GM23338 (cell line): Measurements from ENCODE around the gene AGBL4. TPM values are rescaled to one million over a fixed set of nuclear protein-coding genes. Genes with fewer than 3 reads are reported as not detected.

Source experiments
- ATAC-seq: fragments of 200-7000 bp; cut with Tn5 transposase; 3 replicates; pipeline ENCODE4 v1.9.1; 2020
- DNase-seq: peaks from one replicate; pipeline ENCODE4 v3.0.0-alpha.2; 2015; ENCODE audit warnings: low spot score
- H2AFZ ChIP-seq: fragments of 200-600 bp; sonication (generic); 2 replicates; pipeline ENCODE4 v1.8.0; 2016; ENCODE audit warnings: antibody characterized with exemption, mild to moderate bottlenecking, moderate library complexity
- H3F3A ChIP-seq: fragments of 200-600 bp; sonication (generic); replicated peaks from 2 replicates; pipeline ENCODE4 v1.8.0; 2017; ENCODE audit warnings: antibody characterized with exemption, mixed run types, low read depth
- H3K27ac ChIP-seq: fragments of 200-600 bp; sonication (generic); 2 replicates; pipeline ENCODE4 v1.6.1; 2016; ENCODE audit warnings: low read depth
- H3K27me3 ChIP-seq: fragments of 200-600 bp; sonication (generic); 2 replicates; pipeline ENCODE4 v1.8.0; 2016; ENCODE audit warnings: mild to moderate bottlenecking, mixed run types, moderate library complexity; ENCODE audit not compliant: insufficient read depth
- H3K36me3 ChIP-seq: fragments of 200-600 bp; sonication (generic); 2 replicates; pipeline ENCODE4 v1.8.0; 2016; ENCODE audit warnings: mild to moderate bottlenecking; ENCODE audit not compliant: insufficient read depth
- H3K4me1 ChIP-seq: fragments of 200-600 bp; sonication (generic); 2 replicates; pipeline ENCODE4 v1.8.0; 2016; ENCODE audit warnings: mild to moderate bottlenecking, moderate library complexity; ENCODE audit not compliant: insufficient read depth
- H3K4me2 ChIP-seq: fragments of 200-600 bp; sonication (generic); 2 replicates; pipeline ENCODE4 v1.7.1; 2017; ENCODE audit warnings: mixed run types
- H3K4me3 ChIP-seq: fragments of 200-600 bp; sonication (generic); 2 replicates; pipeline ENCODE4 v1.6.1; 2016; ENCODE audit warnings: mixed run types
- H3K79me2 ChIP-seq: fragments of 200-600 bp; sonication (generic); replicated peaks from 2 replicates; pipeline ENCODE4 v1.8.0; 2017; ENCODE audit warnings: mild to moderate bottlenecking; ENCODE audit not compliant: insufficient read depth
- H3K9me2 ChIP-seq: fragments of 200-600 bp; sonication (generic); 2 replicates; pipeline ENCODE4 v1.8.0; 2017; ENCODE audit not compliant: insufficient read depth
- H4K20me1 ChIP-seq: fragments of 200-600 bp; sonication (generic); replicated peaks from 2 replicates; pipeline ENCODE4 v1.8.0; 2017; ENCODE audit warnings: mild to moderate bottlenecking; ENCODE audit not compliant: insufficient read depth
- H3K27ac Mint-ChIP-seq: 2 replicates; pipeline ENCODE4 v1.8.0; 2020; ENCODE audit warnings: inconsistent platforms, mild to moderate bottlenecking, moderate library complexity, mixed read lengths
- H3K27me3 Mint-ChIP-seq: 3 replicates; pipeline ENCODE4 v1.8.0; 2022; ENCODE audit warnings: low read depth, mild to moderate bottlenecking, moderate library complexity, mixed read lengths, inconsistent platforms; ENCODE audit not compliant: insufficient read depth, poor library complexity
- H3K36me3 Mint-ChIP-seq: 3 replicates; pipeline ENCODE4 v1.8.0; 2021; ENCODE audit warnings: low read depth, mild to moderate bottlenecking, inconsistent platforms, moderate library complexity, mixed read lengths
- H3K4me1 Mint-ChIP-seq: 3 replicates; pipeline ENCODE4 v1.8.0; 2020; ENCODE audit warnings: mild to moderate bottlenecking, inconsistent platforms, mixed read lengths
- H3K4me3 Mint-ChIP-seq: 3 replicates; pipeline ENCODE4 v1.8.0; 2021; ENCODE audit warnings: moderate library complexity, mild to moderate bottlenecking, inconsistent platforms, mixed read lengths
- H3K9me3 Mint-ChIP-seq: 3 replicates; pipeline ENCODE4 v1.8.0; 2020; ENCODE audit warnings: moderate library complexity, mild to moderate bottlenecking, inconsistent platforms, mixed read lengths
- CREB1 ChIP-seq: fragments of 250-450 bp; sonication (Bioruptor Pico); IDR thresholded peaks from 2 replicates; pipeline ENCODE4 v1.5.0; 2020; ENCODE audit warnings: low read depth, mild to moderate bottlenecking, moderate library complexity
- EZH2 ChIP-seq: fragments of 200-600 bp; sonication (generic); IDR thresholded peaks from one replicate; pipeline ENCODE4 v1.8.0; 2017; ENCODE audit warnings: antibody characterized with exemption, mild to moderate bottlenecking, low read depth; ENCODE audit not compliant: unreplicated experiment
- EZH2phosphoT487 ChIP-seq: fragments of 200-600 bp; sonication (generic); IDR thresholded peaks from one replicate; pipeline ENCODE4 v1.8.1; 2018; ENCODE audit warnings: antibody characterized with exemption; ENCODE audit not compliant: unreplicated experiment
- JUNB ChIP-seq: IDR thresholded peaks from one replicate; pipeline ENCODE4 v1.6.1; 2016; ENCODE audit warnings: antibody characterized with exemption; ENCODE audit not compliant: unreplicated experiment
- NANOG ChIP-seq: IDR thresholded peaks from 2 replicates; pipeline ENCODE4 v1.6.1; 2016; ENCODE audit warnings: antibody characterized with exemption, borderline replicate concordance
- POLR2AphosphoS5 ChIP-seq: IDR thresholded peaks from 2 replicates; pipeline ENCODE4 v1.6.1; 2016; ENCODE audit warnings: antibody characterized with exemption, low read depth
- STAT1 ChIP-seq: IDR thresholded peaks from one replicate; pipeline ENCODE4 v1.6.1; 2016; ENCODE audit warnings: antibody characterized with exemption; ENCODE audit not compliant: unreplicated experiment
- ZNF114 ChIP-seq: fragments of 250-450 bp; sonication (Bioruptor Pico); IDR thresholded peaks from 2 replicates; pipeline ENCODE4 v1.5.0; 2020; ENCODE audit warnings: mild to moderate bottlenecking, moderate library complexity
- polyA plus RNA-seq: library from polyadenylated mRNA; unstranded; fragments of >200 nt; fragmentation: Nextera tagmentation; extraction: Ambion mirVana; gene quantifications from 2 replicates; pipeline ENCODE4 v1.2.1, GENCODE V29; 2016
- total RNA-seq: library from RNA; depleted of rRNA; stranded (reverse); fragments of >200 nt; shearing (Covaris generic); gene quantifications from 2 replicates; pipeline ENCODE4 v1.2.3, GENCODE V29; 2014
- TF ChIP-seq, protein P1 (sequence below), 2 experiments: fragments of 200-600 bp in 1 of 2; sonication (generic) in 1 of 2; conservative IDR thresholded peaks; 2 replicates each; pipeline versions ENCODE4 v1.5.1 to v1.6.1; 2016 to 2017; ENCODE audit warnings: antibody characterized with exemption in 2 of 2, low read depth in 2 of 2, mild to moderate bottlenecking in 2 of 2, moderate library complexity in 1 of 2
- TF ChIP-seq, protein P2 (sequence below): fragments of 250-450 bp; sonication (Bioruptor Pico); IDR thresholded peaks from 2 replicates; pipeline ENCODE4 v1.5.0; 2020; ENCODE audit warnings: mild to moderate bottlenecking, moderate library complexity
- TF ChIP-seq, protein P3 (sequence below): IDR thresholded peaks from 2 replicates; pipeline ENCODE4 v1.6.1; 2016; ENCODE audit warnings: antibody characterized with exemption

The AGBL4 gene
- total and polyA plus RNA-seq, 2 experiments from 2014 or later: 0.91 to 1.5 TPM

DNA sequence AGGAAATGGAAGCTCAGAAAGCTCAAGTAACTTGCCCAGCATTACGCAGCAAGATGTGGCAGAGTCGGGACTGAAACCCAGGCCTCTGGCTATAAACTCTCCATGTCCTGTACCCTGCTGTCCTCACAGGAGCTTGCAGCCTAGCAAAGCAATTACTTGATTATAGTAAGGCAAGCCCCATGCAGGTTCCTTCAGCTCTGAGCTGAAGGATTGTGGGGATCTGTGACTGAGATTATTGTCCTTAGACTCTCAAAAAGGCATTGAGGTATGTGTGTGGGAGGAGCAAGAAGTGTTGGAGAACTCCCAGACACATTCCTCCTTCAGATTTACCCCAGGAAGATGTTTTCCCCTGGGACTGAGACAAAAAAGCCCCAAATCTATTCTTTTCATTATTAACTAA is 1427.7 kb downstream of the AGBL4 start:
- no peak overlapping the region for H3K4me3 Mint-ChIP-seq
- H3K9me3 Mint-ChIP-seq: no peaks in the 10 kb centered on the region
- Histone ChIP-seq H3K4me1 (peaks cover 14% of the 10 kb centered on the region), H3K4me3 (no peak overlapping the region), H3K79me2 (no peaks in the 10 kb centered on the region), H2AFZ (peak overlapping the region; percentile 98), H3K27me3 (no peaks in the 10 kb centered on the region), H3K27ac (peak overlapping the region; percentile 33; the same call in 1 of the 2 replicates), H4K20me1 (no peaks in the 10 kb centered on the region), H3K4me2 (peak overlapping the region; percentile 30), H3K9me2 (no peaks in the 10 kb centered on the region), H3F3A (no peaks in the 10 kb centered on the region), H3K36me3 (no peaks in the 10 kb centered on the region)
- peaks cover 3% of the 10 kb centered on the region for H3K27me3 Mint-ChIP-seq
- peak overlapping the region; percentile 50 for H3K27ac Mint-ChIP-seq
- H3K36me3 Mint-ChIP-seq: no peaks in the 10 kb centered on the region
- peaks cover 17% of the 10 kb centered on the region for H3K4me1 Mint-ChIP-seq
- no peak for TF ChIP-seq NANOG
- TF ChIP-seq, protein P1, sequence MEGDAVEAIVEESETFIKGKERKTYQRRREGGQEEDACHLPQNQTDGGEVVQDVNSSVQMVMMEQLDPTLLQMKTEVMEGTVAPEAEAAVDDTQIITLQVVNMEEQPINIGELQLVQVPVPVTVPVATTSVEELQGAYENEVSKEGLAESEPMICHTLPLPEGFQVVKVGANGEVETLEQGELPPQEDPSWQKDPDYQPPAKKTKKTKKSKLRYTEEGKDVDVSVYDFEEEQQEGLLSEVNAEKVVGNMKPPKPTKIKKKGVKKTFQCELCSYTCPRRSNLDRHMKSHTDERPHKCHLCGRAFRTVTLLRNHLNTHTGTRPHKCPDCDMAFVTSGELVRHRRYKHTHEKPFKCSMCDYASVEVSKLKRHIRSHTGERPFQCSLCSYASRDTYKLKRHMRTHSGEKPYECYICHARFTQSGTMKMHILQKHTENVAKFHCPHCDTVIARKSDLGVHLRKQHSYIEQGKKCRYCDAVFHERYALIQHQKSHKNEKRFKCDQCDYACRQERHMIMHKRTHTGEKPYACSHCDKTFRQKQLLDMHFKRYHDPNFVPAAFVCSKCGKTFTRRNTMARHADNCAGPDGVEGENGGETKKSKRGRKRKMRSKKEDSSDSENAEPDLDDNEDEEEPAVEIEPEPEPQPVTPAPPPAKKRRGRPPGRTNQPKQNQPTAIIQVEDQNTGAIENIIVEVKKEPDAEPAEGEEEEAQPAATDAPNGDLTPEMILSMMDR (conservative IDR thresholded peaks at IDR 0.05; ENCODE audit: low read depth in 2 of 2): no peak
- DNase-seq: peak; percentile 44
- ATAC-seq: peak; percentile 90

DNA sequence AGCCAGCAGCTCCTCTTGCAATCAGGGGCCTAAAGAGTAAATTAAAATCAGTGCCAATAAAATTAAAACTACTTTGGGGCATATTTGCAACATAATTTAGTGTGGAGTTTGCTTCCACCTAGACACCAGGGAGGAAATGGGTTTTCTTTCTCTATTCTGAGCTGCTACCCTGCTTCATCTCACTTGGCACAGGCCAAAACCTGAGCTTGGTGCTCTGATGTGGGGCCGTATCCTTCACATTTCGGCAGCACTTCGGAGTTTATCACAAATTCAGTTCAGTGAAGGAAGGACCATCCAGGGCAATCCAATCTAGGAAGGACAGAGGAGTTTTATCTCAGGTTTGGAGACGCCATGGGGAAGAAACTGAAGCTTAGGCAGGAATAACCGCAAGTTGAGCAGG is 1428.1 kb downstream of the AGBL4 start:
- ATAC-seq: peak; percentile 60
- H3K36me3 ChIP-seq: no peaks in the 10 kb centered on the region
- H3K4me3 ChIP-seq: no peak overlapping the region
- H3K27ac ChIP-seq: peak overlapping the region; percentile 33; the same call in 1 of the 2 replicates
- no peak for DNase-seq
- H3K4me1 Mint-ChIP-seq: peaks cover 17% of the 10 kb centered on the region
- H2AFZ ChIP-seq: peak overlapping the region; percentile 98
- no peaks in the 10 kb centered on the region for H3K79me2 ChIP-seq
- H3K9me3 Mint-ChIP-seq: no peaks in the 10 kb centered on the region
- H3K27me3 ChIP-seq: no peaks in the 10 kb centered on the region
- peaks cover 14% of the 10 kb centered on the region for H3K4me1 ChIP-seq
- no peaks in the 10 kb centered on the region for H3F3A ChIP-seq
- H3K27me3 Mint-ChIP-seq: peaks cover 2% of the 10 kb centered on the region
- H3K4me3 Mint-ChIP-seq: no peak overlapping the region
- H3K9me2 ChIP-seq: no peaks in the 10 kb centered on the region
- peak overlapping the region; percentile 50 for H3K27ac Mint-ChIP-seq
- H4K20me1 ChIP-seq: no peaks in the 10 kb centered on the region
- no peaks in the 10 kb centered on the region for H3K36me3 Mint-ChIP-seq
- H3K4me2 ChIP-seq: peak overlapping the region; percentile 30
- no peak for TF ChIP-seq STAT1
- TF ChIP-seq EZH2: no peak
- TF ChIP-seq, protein P2, sequence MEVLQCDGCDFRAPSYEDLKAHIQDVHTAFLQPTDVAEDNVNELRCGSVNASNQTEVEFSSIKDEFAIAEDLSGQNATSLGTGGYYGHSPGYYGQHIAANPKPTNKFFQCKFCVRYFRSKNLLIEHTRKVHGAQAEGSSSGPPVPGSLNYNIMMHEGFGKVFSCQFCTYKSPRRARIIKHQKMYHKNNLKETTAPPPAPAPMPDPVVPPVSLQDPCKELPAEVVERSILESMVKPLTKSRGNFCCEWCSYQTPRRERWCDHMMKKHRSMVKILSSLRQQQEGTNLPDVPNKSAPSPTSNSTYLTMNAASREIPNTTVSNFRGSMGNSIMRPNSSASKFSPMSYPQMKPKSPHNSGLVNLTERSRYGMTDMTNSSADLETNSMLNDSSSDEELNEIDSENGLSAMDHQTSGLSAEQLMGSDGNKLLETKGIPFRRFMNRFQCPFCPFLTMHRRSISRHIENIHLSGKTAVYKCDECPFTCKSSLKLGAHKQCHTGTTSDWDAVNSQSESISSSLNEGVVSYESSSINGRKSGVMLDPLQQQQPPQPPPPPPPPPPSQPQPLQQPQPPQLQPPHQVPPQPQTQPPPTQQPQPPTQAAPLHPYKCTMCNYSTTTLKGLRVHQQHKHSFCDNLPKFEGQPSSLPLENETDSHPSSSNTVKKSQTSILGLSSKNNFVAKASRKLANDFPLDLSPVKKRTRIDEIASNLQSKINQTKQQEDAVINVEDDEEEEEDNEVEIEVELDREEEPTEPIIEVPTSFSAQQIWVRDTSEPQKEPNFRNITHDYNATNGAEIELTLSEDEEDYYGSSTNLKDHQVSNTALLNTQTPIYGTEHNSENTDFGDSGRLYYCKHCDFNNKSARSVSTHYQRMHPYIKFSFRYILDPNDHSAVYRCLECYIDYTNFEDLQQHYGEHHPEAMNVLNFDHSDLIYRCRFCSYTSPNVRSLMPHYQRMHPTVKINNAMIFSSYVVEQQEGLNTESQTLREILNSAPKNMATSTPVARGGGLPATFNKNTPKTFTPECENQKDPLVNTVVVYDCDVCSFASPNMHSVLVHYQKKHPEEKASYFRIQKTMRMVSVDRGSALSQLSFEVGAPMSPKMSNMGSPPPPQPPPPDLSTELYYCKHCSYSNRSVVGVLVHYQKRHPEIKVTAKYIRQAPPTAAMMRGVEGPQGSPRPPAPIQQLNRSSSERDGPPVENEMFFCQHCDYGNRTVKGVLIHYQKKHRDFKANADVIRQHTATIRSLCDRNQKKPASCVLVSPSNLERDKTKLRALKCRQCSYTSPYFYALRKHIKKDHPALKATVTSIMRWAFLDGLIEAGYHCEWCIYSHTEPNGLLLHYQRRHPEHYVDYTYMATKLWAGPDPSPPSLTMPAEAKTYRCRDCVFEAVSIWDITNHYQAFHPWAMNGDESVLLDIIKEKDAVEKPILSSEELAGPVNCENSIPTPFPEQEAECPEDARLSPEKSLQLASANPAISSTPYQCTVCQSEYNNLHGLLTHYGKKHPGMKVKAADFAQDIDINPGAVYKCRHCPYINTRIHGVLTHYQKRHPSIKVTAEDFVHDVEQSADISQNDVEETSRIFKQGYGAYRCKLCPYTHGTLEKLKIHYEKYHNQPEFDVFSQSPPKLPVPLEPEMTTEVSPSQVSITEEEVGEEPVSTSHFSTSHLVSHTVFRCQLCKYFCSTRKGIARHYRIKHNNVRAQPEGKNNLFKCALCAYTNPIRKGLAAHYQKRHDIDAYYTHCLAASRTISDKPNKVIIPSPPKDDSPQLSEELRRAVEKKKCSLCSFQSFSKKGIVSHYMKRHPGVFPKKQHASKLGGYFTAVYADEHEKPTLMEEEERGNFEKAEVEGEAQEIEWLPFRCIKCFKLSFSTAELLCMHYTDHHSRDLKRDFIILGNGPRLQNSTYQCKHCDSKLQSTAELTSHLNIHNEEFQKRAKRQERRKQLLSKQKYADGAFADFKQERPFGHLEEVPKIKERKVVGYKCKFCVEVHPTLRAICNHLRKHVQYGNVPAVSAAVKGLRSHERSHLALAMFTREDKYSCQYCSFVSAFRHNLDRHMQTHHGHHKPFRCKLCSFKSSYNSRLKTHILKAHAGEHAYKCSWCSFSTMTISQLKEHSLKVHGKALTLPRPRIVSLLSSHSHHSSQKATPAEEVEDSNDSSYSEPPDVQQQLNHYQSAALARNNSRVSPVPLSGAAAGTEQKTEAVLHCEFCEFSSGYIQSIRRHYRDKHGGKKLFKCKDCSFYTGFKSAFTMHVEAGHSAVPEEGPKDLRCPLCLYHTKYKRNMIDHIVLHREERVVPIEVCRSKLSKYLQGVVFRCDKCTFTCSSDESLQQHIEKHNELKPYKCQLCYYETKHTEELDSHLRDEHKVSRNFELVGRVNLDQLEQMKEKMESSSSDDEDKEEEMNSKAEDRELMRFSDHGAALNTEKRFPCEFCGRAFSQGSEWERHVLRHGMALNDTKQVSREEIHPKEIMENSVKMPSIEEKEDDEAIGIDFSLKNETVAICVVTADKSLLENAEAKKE (CRISPR knock-in tag): no peak
- no peak for TF ChIP-seq ZNF114 (CRISPR knock-in tag)
- TF ChIP-seq CREB1: no peak
- TF ChIP-seq JUNB: no peak
- no peak for TF ChIP-seq NANOG
- TF ChIP-seq POLR2AphosphoS5: no peak
- TF ChIP-seq, protein P3, sequence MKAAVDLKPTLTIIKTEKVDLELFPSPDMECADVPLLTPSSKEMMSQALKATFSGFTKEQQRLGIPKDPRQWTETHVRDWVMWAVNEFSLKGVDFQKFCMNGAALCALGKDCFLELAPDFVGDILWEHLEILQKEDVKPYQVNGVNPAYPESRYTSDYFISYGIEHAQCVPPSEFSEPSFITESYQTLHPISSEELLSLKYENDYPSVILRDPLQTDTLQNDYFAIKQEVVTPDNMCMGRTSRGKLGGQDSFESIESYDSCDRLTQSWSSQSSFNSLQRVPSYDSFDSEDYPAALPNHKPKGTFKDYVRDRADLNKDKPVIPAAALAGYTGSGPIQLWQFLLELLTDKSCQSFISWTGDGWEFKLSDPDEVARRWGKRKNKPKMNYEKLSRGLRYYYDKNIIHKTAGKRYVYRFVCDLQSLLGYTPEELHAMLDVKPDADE: no peak
- no peak for TF ChIP-seq EZH2phosphoT487
- TF ChIP-seq, protein P1 (conservative IDR thresholded peaks at IDR 0.05; ENCODE audit: low read depth in 2 of 2): no peak
